GM10266 (cell line): ENCODE results near the gene ELAC2.

Experiments used
- DNase-seq: peaks from one replicate; pipeline ENCODE4 v3.0.0; 2012; ENCODE audit errors: extremely low spot score
- TF ChIP-seq, protein P1 (sequence below): IDR thresholded peaks from 2 replicates; pipeline ENCODE4 v1.5.1; 2012; ENCODE audit warnings: mild to moderate bottlenecking, low read depth; ENCODE audit not compliant: control insufficient read depth, insufficient read depth; ENCODE audit errors: missing control alignments

The ELAC2 gene

DNA sequence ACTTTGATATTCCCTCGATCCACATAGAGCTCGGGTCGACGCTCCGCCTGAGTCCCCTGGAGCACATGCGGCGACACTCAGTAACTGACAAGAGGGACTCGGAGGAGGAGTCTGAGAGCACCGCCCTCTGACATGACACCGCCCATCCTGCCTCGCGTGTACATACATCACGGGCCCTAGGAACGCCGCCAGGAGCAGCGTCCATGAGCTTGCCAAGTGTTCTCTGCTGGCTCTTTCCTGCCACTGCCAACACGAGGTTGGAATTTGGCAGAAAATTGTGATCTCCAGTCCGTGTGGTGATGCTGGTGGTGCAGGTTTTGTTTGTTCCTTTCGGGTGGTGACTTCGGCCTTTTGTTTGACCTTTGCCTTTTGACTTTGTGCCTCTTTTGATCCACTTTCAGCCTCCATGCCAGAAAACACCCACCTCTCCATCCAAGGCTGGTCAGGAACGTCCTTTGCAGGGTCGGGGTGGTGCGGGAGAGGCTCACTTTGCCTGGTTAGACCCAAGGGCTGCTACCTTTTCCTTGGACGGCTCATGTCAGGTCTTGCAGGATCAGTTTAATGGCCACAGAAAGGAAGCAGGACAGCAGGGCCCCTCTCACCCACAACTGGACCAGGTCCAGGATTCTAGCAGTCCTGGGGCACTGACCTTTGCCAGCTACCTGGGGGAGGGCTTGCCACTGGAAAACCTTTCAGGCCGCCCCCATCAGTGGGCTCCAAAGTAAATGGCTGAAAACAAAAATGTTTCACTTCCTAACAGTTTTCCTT lies 27.6 kb downstream of the ELAC2 start:
- DNase-seq = no peak
- TF ChIP-seq, protein P1, sequence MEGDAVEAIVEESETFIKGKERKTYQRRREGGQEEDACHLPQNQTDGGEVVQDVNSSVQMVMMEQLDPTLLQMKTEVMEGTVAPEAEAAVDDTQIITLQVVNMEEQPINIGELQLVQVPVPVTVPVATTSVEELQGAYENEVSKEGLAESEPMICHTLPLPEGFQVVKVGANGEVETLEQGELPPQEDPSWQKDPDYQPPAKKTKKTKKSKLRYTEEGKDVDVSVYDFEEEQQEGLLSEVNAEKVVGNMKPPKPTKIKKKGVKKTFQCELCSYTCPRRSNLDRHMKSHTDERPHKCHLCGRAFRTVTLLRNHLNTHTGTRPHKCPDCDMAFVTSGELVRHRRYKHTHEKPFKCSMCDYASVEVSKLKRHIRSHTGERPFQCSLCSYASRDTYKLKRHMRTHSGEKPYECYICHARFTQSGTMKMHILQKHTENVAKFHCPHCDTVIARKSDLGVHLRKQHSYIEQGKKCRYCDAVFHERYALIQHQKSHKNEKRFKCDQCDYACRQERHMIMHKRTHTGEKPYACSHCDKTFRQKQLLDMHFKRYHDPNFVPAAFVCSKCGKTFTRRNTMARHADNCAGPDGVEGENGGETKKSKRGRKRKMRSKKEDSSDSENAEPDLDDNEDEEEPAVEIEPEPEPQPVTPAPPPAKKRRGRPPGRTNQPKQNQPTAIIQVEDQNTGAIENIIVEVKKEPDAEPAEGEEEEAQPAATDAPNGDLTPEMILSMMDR = no peak

DNA sequence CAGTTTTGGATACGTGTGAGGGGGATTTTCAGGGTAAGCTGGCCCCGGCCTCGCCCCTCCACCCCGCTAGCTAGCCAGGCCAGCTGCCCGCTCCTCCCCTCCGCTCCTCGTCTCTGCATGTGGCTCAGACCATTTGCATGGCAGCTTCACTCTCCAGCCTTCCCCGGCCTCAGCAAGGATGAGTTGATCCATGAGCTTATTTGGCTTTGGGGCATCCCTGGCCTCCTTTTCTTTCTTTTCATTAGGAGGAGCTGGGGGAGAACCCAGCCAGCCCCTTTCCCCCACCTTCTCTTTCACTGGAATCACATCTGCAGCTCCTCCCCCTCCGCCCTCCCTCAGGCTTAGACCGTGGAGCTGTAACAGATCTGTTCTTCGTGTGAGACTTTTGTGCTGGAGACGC lies 30.7 kb downstream of the ELAC2 start:
- no peak for DNase-seq
- TF ChIP-seq, protein P1 = no peak

DNA sequence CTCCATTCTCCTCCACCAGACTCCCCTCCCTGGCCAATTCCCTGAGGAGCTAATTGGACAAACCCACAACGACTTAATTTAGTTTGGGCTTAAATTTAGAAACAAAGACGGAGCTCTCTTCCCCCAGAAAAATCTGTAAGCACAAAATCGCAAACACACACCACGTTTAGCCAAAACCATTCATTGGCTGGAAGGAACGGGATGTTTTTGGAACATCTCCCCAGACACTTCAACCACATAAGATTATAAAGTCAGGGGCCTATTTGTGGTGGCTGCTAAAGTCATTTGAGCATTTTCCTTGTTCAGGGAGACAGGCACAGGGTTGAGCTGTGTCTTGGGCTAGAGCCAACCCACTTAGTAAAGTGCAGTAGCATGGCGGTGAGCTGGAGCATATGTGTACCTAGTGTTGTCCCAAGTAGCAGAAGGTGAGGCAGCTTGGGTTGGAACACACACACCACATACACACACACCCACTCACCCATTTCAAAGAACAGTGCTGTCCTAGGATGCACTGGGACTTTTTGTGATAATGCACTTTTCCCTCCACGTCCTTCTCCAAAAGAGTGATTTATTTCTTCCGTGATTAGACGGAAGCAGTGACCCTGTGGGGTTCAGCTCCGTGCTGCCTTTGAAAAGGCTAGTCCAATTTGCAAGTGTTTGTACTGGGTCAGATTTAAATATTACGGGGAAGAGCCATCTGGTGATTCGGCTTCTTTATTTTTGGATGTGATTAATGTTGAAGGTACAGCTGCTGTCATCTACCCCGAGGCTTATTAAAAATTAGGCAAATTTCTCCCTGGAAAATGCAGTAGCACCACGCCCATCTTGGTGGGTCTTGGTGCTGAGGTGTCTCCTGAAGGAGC lies 32.2 kb downstream of the ELAC2 start:
- no peak for DNase-seq

DNA sequence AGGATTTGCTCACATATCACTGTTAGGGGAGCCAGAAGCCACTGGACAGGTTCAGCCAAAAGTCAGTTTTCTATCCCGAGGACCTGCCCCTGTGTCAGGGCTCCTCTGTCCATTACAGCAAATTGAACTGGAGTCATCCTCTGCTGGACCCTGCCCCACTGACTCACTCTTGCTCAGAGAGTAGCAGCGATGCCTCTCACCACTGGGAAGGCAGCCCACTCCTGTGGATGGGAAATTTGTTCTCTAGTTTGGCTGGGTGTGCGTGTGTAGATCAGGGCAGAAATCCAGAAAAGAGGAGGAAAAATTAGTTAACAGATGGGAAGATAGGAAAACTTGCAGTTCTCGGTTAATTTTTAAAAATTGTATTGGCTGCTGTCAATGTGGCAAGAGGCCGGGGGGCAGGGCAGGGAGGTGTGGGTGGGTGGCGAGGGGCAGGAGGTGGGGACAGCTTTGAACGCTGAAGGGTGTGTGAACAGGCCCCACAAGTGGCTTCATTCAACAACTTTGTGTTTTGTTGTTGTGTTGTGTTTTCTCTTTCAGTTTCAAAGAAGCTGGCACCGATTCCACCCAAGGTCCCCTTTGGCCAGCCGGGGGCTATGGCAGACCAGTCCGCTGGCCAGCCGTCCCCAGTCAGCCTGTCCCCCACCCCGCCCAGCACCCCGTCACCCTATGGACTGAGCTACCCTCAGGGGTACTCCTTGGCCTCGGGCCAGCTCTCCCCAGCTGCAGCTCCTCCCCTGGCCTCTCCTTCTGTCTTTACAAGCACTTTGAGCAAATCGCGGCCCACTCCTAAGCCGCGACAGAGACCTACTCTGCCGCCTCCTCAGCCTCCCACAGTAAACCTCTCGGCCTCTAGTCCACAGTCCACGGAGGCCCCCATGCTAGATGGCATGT lies 33.6 kb downstream of the ELAC2 start:
- TF ChIP-seq, protein P1 = no peak
- DNase-seq = no peak

More for the DNA sequence above, 32.2 kb downstream of the ELAC2 start:
- TF ChIP-seq, protein P1 = no peak

DNA sequence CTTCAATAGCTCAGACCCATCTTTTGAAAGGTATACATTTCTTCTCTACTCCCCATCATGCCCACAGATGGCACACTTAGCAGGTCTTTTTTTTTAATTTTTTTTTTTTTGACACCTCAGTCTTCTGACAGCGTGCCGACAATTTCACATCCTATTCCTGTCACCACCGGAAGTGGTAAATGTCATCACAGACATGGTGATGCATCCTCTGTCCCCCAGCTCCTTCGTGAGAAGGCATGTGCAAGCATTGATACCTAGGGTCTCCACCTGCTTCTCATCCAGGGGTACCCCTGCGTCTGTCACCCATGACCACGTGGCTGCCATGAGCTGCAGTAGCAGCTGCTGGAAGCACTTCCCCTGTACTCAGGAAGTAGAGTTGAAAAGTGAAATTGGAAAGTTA lies 35.6 kb downstream of the ELAC2 start:
- DNase-seq = no peak
- TF ChIP-seq, protein P1 = no peak

DNA sequence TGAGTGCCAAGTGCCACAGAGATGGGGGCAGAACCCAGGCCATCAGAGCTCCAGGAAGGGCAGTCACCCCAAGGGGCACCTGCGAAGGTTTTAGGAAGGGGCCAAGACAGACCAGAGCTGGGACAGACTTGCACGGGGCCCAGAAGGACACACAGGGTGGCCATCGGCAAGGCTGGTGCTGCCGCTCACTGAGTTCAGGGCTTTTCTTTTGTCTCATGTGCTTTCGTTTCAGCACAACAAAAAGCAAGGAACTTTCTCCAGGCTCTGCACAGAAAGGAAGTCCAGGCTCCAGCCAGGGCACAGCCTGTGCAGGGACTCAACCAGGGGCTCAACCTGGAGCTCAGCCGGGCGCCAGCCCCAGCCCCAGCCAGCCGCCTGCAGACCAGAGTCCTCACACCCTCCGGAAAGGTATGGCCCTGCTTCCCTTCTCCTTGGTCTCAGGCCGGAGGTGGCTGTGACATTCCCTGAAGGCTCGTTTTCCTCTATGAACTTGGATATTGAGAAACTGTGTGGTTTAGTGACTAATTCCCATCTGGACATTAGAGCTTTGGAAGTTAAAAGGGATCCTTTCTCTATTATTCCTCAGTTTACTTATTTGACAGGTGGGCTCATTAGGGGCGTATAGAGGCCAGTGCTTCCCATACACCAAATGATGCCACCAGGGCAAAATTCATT lies 37.9 kb downstream of the ELAC2 start:
- TF ChIP-seq, protein P1 = no peak
- DNase-seq = no peak
